ENCODE results near the gene ANK3.

GRCh38 chr10:60305380-60305892 is 84.2 kb downstream of the ANK3 start:
- TF ChIP-seq ZSCAN18 (CRISPR knock-in tag; IDR thresholded peaks at IDR 0.05) (no peak), USF2 (CRISPR knock-in tag; IDR thresholded peaks at IDR 0.05) (no peak), ZNF232 (CRISPR knock-in tag; IDR thresholded peaks at IDR 0.05) (no peak), CTCF (IDR thresholded peaks at IDR 0.05) (no peak), AFF4 (CRISPR knock-in tag; IDR thresholded peaks at IDR 0.05; ENCODE audit: borderline replicate concordance) (no peak), FOXK1 (CRISPR knock-in tag; IDR thresholded peaks at IDR 0.05) (no peak), USF1 (CRISPR knock-in tag; IDR thresholded peaks at IDR 0.05) (no peak), SP1 (CRISPR knock-in tag; conservative IDR thresholded peaks at IDR 0.05) (no peak), ZNF317 (CRISPR knock-in tag; IDR thresholded peaks at IDR 0.05; ENCODE audit: borderline replicate concordance, low read depth) (no peak), FOXJ3 (CRISPR knock-in tag; IDR thresholded peaks at IDR 0.05; ENCODE audit: borderline replicate concordance) (no peak), JUN (CRISPR knock-in tag; IDR thresholded peaks at IDR 0.05) (no peak), CDX4 (CRISPR knock-in tag; IDR thresholded peaks at IDR 0.05; ENCODE audit: borderline replicate concordance) (no peak), ATF6 (CRISPR knock-in tag; IDR thresholded peaks at IDR 0.05) (no peak)

Data from WTC11 (cell line).